ENCODE data around the gene TM4SF20. TPM values are rescaled to one million over a fixed set of nuclear protein-coding genes. Genes with fewer than 3 reads are reported as not detected.
A peak's percentile ranks its signal among the peaks of the same experiment; 100 is the strongest.

Gene TM4SF20
- polyA plus RNA-seq, 3 donors, result not detected

DNA sequence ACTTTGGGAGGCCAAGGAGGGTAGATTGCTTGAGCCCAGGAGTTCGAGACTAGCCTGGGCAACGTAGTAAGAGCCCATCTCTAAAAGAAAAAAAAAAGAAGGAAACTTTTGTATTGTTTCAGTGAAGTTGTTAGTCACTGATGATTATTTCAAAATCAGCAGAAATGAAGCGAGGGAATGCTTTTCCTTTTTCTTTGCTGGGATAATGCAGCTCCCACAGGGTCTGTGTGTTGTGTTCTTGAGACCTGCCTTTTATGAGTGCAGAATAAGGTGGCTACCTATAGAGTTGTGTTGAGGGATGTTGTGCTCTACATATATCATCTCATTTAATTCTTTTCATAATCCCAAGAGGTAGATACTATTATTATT, 11.7 kb downstream of the TM4SF20 start:
- Histone ChIP-seq H3K9ac (ENCODE audit: insufficient read depth, low read length, poor library complexity, severe bottlenecking) (no peak overlapping the region), H3K36me3 (replicated peaks in 1 of 2; ENCODE audit: control insufficient read depth in 1 of 2, insufficient read depth in 2 of 2, low read length in 2 of 2) (no peaks in the 10 kb centered on the region), H2AFZ (ENCODE audit: insufficient read depth, low read depth, low read length, poor library complexity, severe bottlenecking) (no peak overlapping the region), H3K4me2 (replicated peaks; ENCODE audit: extremely low read depth, low read length, poor library complexity, severe bottlenecking) (no peak overlapping the region), H3K27ac (ENCODE audit: low read depth in 1 of 2, low read length in 2 of 2) (peak overlapping the region; percentile 55 to 71), H3K27me3 (ENCODE audit: control insufficient read depth in 2 of 2, insufficient read depth in 2 of 2, low read length in 2 of 2) (no peaks in the 10 kb centered on the region), H3K79me2 (ENCODE audit: insufficient read depth, low read length) (no peaks in the 10 kb centered on the region), H3K4me1 (ENCODE audit: control insufficient read depth in 1 of 2, insufficient read depth in 2 of 2, low read length in 2 of 2) (peaks cover 56 to 60% of the 10 kb centered on the region in 2 donors), H4K20me1 (ENCODE audit: insufficient read depth, low read length) (no peaks in the 10 kb centered on the region), H3K4me3 (replicated peaks in 1 of 3; ENCODE audit: low read depth in 2 of 3, low read length in 3 of 3) (no peak overlapping the region), H3K9me3 (replicated peaks in 1 of 2; ENCODE audit: control insufficient read depth in 1 of 2, insufficient read depth in 1 of 2, low read length in 2 of 2) (no peaks in the 10 kb centered on the region)
- DNase-seq, result peak in 2 of 3 donors; percentile 37 to 52
- intact Hi-C loops (cut with micrococcal nuclease), result loop anchor here (2.0 to 10.0 kb wide), 3 partner anchors 17 to 107 kb away; partner anchors contain the start of gene AGFG1 (in 2 of the 2)
- Mint-ChIP-seq H3K36me3 (peaks cover 0 to 2% of the 10 kb centered on the region in 2 donors), H3K27me3 (ENCODE audit: low read depth in 3 of 3) (peaks cover 0 to 2% (median 0%) of the 10 kb centered on the region in 3 donors), H3K4me1 (peaks cover 57% of the 10 kb centered on the region), H3K4me3 (no peak overlapping the region), H3K9me3 (peaks cover 0 to 2% (median 0%) of the 10 kb centered on the region in 7 donors), H3K27ac (peak overlapping the region; percentile 81 to 98 (median 95))
- TF ChIP-seq, protein P1, sequence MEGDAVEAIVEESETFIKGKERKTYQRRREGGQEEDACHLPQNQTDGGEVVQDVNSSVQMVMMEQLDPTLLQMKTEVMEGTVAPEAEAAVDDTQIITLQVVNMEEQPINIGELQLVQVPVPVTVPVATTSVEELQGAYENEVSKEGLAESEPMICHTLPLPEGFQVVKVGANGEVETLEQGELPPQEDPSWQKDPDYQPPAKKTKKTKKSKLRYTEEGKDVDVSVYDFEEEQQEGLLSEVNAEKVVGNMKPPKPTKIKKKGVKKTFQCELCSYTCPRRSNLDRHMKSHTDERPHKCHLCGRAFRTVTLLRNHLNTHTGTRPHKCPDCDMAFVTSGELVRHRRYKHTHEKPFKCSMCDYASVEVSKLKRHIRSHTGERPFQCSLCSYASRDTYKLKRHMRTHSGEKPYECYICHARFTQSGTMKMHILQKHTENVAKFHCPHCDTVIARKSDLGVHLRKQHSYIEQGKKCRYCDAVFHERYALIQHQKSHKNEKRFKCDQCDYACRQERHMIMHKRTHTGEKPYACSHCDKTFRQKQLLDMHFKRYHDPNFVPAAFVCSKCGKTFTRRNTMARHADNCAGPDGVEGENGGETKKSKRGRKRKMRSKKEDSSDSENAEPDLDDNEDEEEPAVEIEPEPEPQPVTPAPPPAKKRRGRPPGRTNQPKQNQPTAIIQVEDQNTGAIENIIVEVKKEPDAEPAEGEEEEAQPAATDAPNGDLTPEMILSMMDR (IDR thresholded peaks at IDR 0.05), result no peak
- 62% methylated on average over 3 of the region's 3 CpGs for WGBS (ENCODE audit: insufficient coverage)

- H3K4me1 Mint-ChIP-seq, result peaks cover 52% of the 10 kb centered on the region
- Histone ChIP-seq H3K27me3 (ENCODE audit: control insufficient read depth in 2 of 2, insufficient read depth in 2 of 2, low read length in 2 of 2) (no peaks in the 10 kb centered on the region), H3K4me3 (replicated peaks in 1 of 3; ENCODE audit: low read depth in 2 of 3, low read length in 3 of 3) (no peak overlapping the region), H3K27ac (ENCODE audit: low read depth in 1 of 2, low read length in 2 of 2) (peak overlapping the region; percentile 55 to 71), H3K36me3 (replicated peaks in 1 of 2; ENCODE audit: control insufficient read depth in 1 of 2, insufficient read depth in 2 of 2, low read length in 2 of 2) (no peaks in the 10 kb centered on the region), H3K9ac (ENCODE audit: insufficient read depth, low read length, poor library complexity, severe bottlenecking) (no peak overlapping the region), H3K79me2 (ENCODE audit: insufficient read depth, low read length) (no peaks in the 10 kb centered on the region), H3K9me3 (replicated peaks in 1 of 2; ENCODE audit: control insufficient read depth in 1 of 2, insufficient read depth in 1 of 2, low read length in 2 of 2) (no peaks in the 10 kb centered on the region), H2AFZ (ENCODE audit: insufficient read depth, low read depth, low read length, poor library complexity, severe bottlenecking) (peak overlapping the region; percentile 55), H4K20me1 (ENCODE audit: insufficient read depth, low read length) (no peaks in the 10 kb centered on the region), H3K4me1 (ENCODE audit: control insufficient read depth in 1 of 2, insufficient read depth in 2 of 2, low read length in 2 of 2) (peaks cover 54 to 55% of the 10 kb centered on the region in 2 donors), H3K4me2 (replicated peaks; ENCODE audit: extremely low read depth, low read length, poor library complexity, severe bottlenecking) (peak overlapping the region; percentile 22)
- DNase-seq, result peak; percentile 34 to 73 (median 41)
- H3K27me3 Mint-ChIP-seq (ENCODE audit: low read depth in 3 of 3), result peaks cover 0 to 2% (median 0%) of the 10 kb centered on the region in 3 donors
- WGBS (ENCODE audit: insufficient coverage), result 60% methylated on average over 1 of the region's 11 CpGs
- H3K4me3 Mint-ChIP-seq, result peak overlapping the region in 1 of 2 donors; percentile 47
- peak overlapping the region; percentile 81 to 98 (median 95) for H3K27ac Mint-ChIP-seq
- TF ChIP-seq, protein P1 (IDR thresholded peaks at IDR 0.05), result no peak
- intact Hi-C loops (cut with micrococcal nuclease), result loop anchor here (2.0 to 10.0 kb wide), 3 partner anchors 18 to 108 kb away; partner anchors contain the start of gene AGFG1 (in 2 of the 2)
- peaks cover 0 to 2% of the 10 kb centered on the region in 2 donors for H3K36me3 Mint-ChIP-seq
- H3K9me3 Mint-ChIP-seq, result no peaks in the 10 kb centered on the region
Observed at GRCh38 chr2:227366769-227367426, 12.2 kb downstream of the TM4SF20 start.
